Fibroblast of lung (primary cell): ENCODE results near the gene RGS12. TPM values are rescaled to one million over a fixed set of nuclear protein-coding genes. Genes with fewer than 3 reads are reported as not detected.

ENCODE experiments used
- DNase-seq, 2 donors: peaks; one replicate each; pipeline versions ENCODE4 v3.0.0 to v3.0.0-alpha.2; 2010; ENCODE audit warnings: low read depth in 2 of 2
- H2AFZ ChIP-seq: 2 replicates; pipeline ENCODE4 v1.5.1; 2012; ENCODE audit warnings: low read length, control low read depth, inconsistent platforms
- H3K27ac ChIP-seq: 2 replicates; pipeline ENCODE4 v1.5.1; 2011; ENCODE audit warnings: low read length, control low read depth; ENCODE audit not compliant: insufficient read depth
- H3K27me3 ChIP-seq: 2 replicates; pipeline ENCODE4 v1.5.1; 2011; ENCODE audit warnings: mild to moderate bottlenecking, low read length; ENCODE audit not compliant: control insufficient read depth, insufficient read depth
- H3K36me3 ChIP-seq: 2 replicates; pipeline ENCODE4 v1.5.1; 2011; ENCODE audit warnings: low read length; ENCODE audit not compliant: control insufficient read depth, insufficient read depth
- H3K4me1 ChIP-seq: 2 replicates; pipeline ENCODE4 v1.5.1; 2011; ENCODE audit warnings: low read length; ENCODE audit not compliant: control insufficient read depth, insufficient read depth; ENCODE audit errors: extremely low read depth
- H3K4me2 ChIP-seq: 2 replicates; pipeline ENCODE4 v1.5.1; 2011; ENCODE audit warnings: low read length, control low read depth; ENCODE audit not compliant: insufficient read depth; ENCODE audit errors: extremely low read depth
- H3K4me3 ChIP-seq, 4 experiments: fragments of 200-600 bp in 1 of 4; sonication (generic) in 1 of 4; replicated peaks in 1 of 4; 2 replicates each; pipeline ENCODE4 v1.5.1; 2011 to 2016; ENCODE audit warnings: low read length in 4 of 4, low read depth in 3 of 4, mild to moderate bottlenecking in 3 of 4, control low read depth in 2 of 4, inconsistent platforms in 1 of 4, mixed read lengths in 1 of 4; ENCODE audit not compliant: insufficient read depth in 1 of 4; ENCODE audit errors: control extremely low read depth in 1 of 4
- H3K79me2 ChIP-seq: 2 replicates; pipeline ENCODE4 v1.5.1; 2012; ENCODE audit warnings: mild to moderate bottlenecking, low read length, inconsistent platforms; ENCODE audit not compliant: control insufficient read depth, insufficient read depth
- H3K9ac ChIP-seq: 2 replicates; pipeline ENCODE4 v1.5.1; 2011; ENCODE audit warnings: mild to moderate bottlenecking, low read length, control low read depth; ENCODE audit not compliant: insufficient read depth
- H3K9me3 ChIP-seq: 2 replicates; pipeline ENCODE4 v1.5.1; 2012; ENCODE audit warnings: low read depth, low read length; ENCODE audit not compliant: control insufficient read depth, insufficient read depth
- H4K20me1 ChIP-seq: 2 replicates; pipeline ENCODE4 v1.5.1; 2011; ENCODE audit warnings: low read length; ENCODE audit not compliant: control insufficient read depth, insufficient read depth; ENCODE audit errors: extremely low read depth
- CTCF ChIP-seq, 2 donors: IDR thresholded peaks in 1 of 2; conservative IDR thresholded peaks in 1 of 2; 1 replicate in 1 of 2; 2 replicates in 1 of 2; pipeline ENCODE4 v1.5.1; 2011 to 2012; ENCODE audit warnings: low read length in 2 of 2, control low read depth in 1 of 2, inconsistent platforms in 1 of 2, low read depth in 1 of 2, mild to moderate bottlenecking in 1 of 2
- EZH2 ChIP-seq: IDR thresholded peaks from 2 replicates; pipeline ENCODE4 v1.5.1; 2012; ENCODE audit warnings: low read length, control low read depth, mild to moderate bottlenecking; ENCODE audit errors: missing control alignments
- polyA plus RNA-seq, 2 donors: library from polyadenylated mRNA; depleted of rRNA in 1 of 2; stranded (reverse) in 1 of 2; unstranded in 1 of 2; fragments of >200 nt; gene quantifications; 2 replicates each; pipeline ENCODE4 v1.2.1, GENCODE V29; 2011 to 2012; ENCODE audit warnings: missing spikeins in 1 of 2
- total RNA-seq: library from RNA; depleted of rRNA; stranded (reverse); fragments of >200 nt; gene quantifications from 2 replicates; pipeline ENCODE4 v1.2.1, GENCODE V29; 2014

The RGS12 gene
- total and polyA plus RNA-seq, 2 donors (not counting 1 experiment from before 2014, with no cell fraction given): 5.1 to 21.1 TPM

- Histone ChIP-seq H3K36me3 (no peaks in the 10 kb centered on the region), H3K4me3 (no peak overlapping the region), H3K4me1 (no peaks in the 10 kb centered on the region), H3K9ac (no peak overlapping the region), H3K4me2 (no peak overlapping the region), H3K9me3 (no peaks in the 10 kb centered on the region), H4K20me1 (no peaks in the 10 kb centered on the region), H3K27me3 (no peaks in the 10 kb centered on the region), H3K27ac (no peak overlapping the region), H2AFZ (no peak overlapping the region), H3K79me2 (peaks cover 3% of the 10 kb centered on the region)
- TF ChIP-seq CTCF (conservative IDR thresholded peaks at IDR 0.05 in 1 of 2, IDR thresholded peaks at IDR 0.05 in 1 of 2; ENCODE audit: low read depth in 1 of 2, low read length in 2 of 2) (no peak), EZH2 (no peak)
- DNase-seq: no peak
These were observed 43.2 kb downstream of the RGS12 start for GRCh38 chr4:3335982-3336381.

GRCh38 chr4:3336382-3337356 is 43.8 kb downstream of the RGS12 start:
- Histone ChIP-seq H3K4me2 (no peak overlapping the region), H3K9me3 (no peaks in the 10 kb centered on the region), H3K36me3 (no peaks in the 10 kb centered on the region), H3K4me1 (no peaks in the 10 kb centered on the region), H4K20me1 (no peaks in the 10 kb centered on the region), H2AFZ (no peak overlapping the region), H3K9ac (no peak overlapping the region), H3K27ac (no peak overlapping the region), H3K4me3 (no peak overlapping the region), H3K79me2 (peaks cover 3% of the 10 kb centered on the region), H3K27me3 (no peaks in the 10 kb centered on the region)
- no peak for TF ChIP-seq CTCF (conservative IDR thresholded peaks at IDR 0.05 in 1 of 2, IDR thresholded peaks at IDR 0.05 in 1 of 2; ENCODE audit: low read depth in 1 of 2, low read length in 2 of 2)
- TF ChIP-seq EZH2: no peak
- DNase-seq: peak in 1 of 2 donors; percentile 52

- DNase-seq: no peak
- Histone ChIP-seq H3K79me2 (peaks cover 1% of the 10 kb centered on the region), H3K4me1 (no peaks in the 10 kb centered on the region), H3K4me2 (no peak overlapping the region), H2AFZ (no peak overlapping the region), H3K4me3 (no peak overlapping the region), H3K9ac (no peak overlapping the region), H3K27me3 (no peaks in the 10 kb centered on the region), H3K36me3 (no peaks in the 10 kb centered on the region), H3K27ac (no peak overlapping the region), H3K9me3 (no peaks in the 10 kb centered on the region), H4K20me1 (no peaks in the 10 kb centered on the region)
- no peak for TF ChIP-seq CTCF (conservative IDR thresholded peaks at IDR 0.05 in 1 of 2, IDR thresholded peaks at IDR 0.05 in 1 of 2; ENCODE audit: low read depth in 1 of 2, low read length in 2 of 2)
- no peak for TF ChIP-seq EZH2
These were observed 44.5 kb downstream of the RGS12 start for GRCh38 chr4:3337357-3337732.
